PC-3 (cell line): ENCODE data around the gene CHST11.

Experiments
- CTCF ChIP-seq: fragments of 300-600 bp; sonication (generic); conservative IDR thresholded peaks from 2 replicates; pipeline ENCODE4 v1.5.1; 2017; ENCODE audit warnings: antibody characterized with exemption, low read depth, mild to moderate bottlenecking, low read length
- EZH2 ChIP-seq: fragments of 300-600 bp; sonication (generic); IDR thresholded peaks from one replicate; pipeline ENCODE4 v1.6.1; 2017; ENCODE audit warnings: antibody characterized with exemption, mild to moderate bottlenecking, low read length; ENCODE audit not compliant: unreplicated experiment
- EZH2phosphoT487 ChIP-seq: fragments of 300-600 bp; sonication (generic); IDR thresholded peaks from 2 replicates; pipeline ENCODE4 v1.6.1; 2018; ENCODE audit warnings: mild to moderate bottlenecking, antibody characterized with exemption, low read length, borderline replicate concordance

- no peak for TF ChIP-seq CTCF
- no peak for TF ChIP-seq EZH2
- no peak for TF ChIP-seq EZH2phosphoT487
Measured at GRCh38 chr12:104460041-104460719, 3.4 kb downstream of the CHST11 start.
